Measurements from ENCODE around the gene DLL1. TPM values are rescaled to one million over a fixed set of nuclear protein-coding genes. Genes with fewer than 3 reads are reported as not detected.

Gene DLL1
- total RNA-seq, 3 donors from 2014 or later, result 11.0 to 24.0 (median 16.5) TPM

DNA sequence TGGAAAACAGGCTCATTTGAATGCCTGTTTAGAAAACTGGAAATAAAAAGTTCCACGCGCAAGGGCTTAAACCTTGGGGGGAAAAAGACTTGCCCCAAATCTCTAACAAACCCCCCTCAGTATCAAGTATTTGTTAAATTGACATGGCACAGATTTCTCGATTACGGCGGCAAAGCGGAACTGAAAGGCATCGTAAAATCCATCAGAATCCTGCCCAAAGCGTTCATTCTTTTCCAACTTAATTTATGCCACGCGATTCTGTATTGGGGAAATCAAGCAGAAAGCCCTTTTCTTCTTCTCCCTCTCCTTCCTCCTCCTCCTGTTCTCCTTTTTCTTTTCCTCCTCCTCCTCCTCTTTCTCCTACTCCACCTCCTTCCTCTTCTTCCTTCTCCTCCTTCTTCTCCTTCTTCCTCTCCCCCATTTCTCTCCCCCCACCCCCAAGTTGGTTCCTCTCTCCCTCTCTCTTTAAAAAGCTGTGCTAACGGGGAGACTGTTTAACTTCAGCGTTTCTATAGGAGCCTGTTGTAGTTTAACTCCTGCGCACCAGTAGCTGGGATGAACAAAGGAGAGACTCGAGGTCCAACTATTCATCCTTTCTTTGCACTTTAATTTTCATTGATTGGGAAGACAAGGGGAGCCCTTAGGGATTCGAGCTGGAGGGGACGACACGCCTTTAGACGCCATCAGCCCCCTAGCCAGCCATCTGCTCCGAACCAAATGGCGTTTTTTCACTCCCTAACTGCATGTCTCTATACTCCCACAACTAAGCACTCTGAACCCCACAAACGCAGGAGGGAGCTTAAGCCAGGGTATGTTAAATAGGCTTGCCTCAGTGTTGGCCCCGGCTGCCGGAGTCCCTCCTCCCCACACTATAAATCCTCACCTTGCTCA, 2.7 kb upstream of the DLL1 start:
- no peaks in the 10 kb centered on the region for H3K36me3 ChIP-seq (ENCODE audit: low read depth)
- TF ChIP-seq, protein P1, sequence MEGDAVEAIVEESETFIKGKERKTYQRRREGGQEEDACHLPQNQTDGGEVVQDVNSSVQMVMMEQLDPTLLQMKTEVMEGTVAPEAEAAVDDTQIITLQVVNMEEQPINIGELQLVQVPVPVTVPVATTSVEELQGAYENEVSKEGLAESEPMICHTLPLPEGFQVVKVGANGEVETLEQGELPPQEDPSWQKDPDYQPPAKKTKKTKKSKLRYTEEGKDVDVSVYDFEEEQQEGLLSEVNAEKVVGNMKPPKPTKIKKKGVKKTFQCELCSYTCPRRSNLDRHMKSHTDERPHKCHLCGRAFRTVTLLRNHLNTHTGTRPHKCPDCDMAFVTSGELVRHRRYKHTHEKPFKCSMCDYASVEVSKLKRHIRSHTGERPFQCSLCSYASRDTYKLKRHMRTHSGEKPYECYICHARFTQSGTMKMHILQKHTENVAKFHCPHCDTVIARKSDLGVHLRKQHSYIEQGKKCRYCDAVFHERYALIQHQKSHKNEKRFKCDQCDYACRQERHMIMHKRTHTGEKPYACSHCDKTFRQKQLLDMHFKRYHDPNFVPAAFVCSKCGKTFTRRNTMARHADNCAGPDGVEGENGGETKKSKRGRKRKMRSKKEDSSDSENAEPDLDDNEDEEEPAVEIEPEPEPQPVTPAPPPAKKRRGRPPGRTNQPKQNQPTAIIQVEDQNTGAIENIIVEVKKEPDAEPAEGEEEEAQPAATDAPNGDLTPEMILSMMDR (IDR thresholded peaks at IDR 0.05), result no peak
- H3K4me1 ChIP-seq (ENCODE audit: low read depth), result peaks cover 59% of the 10 kb centered on the region
- no peak overlapping the region for H3K4me3 ChIP-seq
- intact Hi-C loops (cut with DNase I, micrococcal nuclease), result no loop called here
- no peaks in the 10 kb centered on the region for H3K9me3 ChIP-seq
- no peak for ATAC-seq
- no peak for DNase-seq

DNA sequence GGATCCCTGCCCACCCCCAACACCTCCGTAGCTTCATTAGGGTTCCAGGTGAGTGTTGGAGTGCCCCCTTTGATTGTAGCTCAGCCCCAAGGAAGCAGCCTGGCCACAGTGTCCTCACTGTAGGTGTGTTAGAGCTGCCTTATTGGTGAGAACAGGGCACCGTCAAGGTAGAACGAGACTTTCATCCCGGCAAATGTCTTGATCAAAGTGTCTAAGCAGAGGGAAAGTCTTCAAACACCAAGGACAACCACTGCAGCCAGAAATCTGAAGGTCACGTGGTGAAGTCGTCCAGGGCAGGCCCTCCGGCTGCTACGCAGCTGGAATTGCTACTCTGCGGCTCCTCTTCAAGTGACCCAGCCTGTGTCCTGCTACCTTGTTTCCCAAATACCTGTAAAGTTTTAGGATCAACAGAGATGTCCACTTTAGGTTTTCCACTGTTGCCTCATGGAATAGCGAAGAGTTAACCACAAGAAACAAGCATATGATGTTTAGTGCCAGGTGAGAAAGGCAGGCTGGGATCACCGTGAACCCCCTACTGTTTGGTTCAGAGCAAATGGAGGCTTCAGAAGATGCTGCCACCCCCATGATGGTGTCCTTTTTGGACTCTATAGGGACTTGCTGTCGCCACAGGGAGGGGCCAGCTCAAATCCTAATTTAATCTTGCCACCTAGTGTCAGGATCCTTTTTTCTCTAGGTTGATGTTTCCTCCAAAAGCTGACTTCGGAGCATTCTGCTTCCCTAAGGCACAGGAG, 1.7 kb upstream of the DLL1 start:
- TF ChIP-seq, protein P1 (IDR thresholded peaks at IDR 0.05), result no peak
- no peak for ATAC-seq
- Histone ChIP-seq H3K4me1 (ENCODE audit: low read depth) (peaks cover 64% of the 10 kb centered on the region), H3K9me3 (no peaks in the 10 kb centered on the region), H3K4me3 (no peak overlapping the region), H3K36me3 (ENCODE audit: low read depth) (no peaks in the 10 kb centered on the region)
- peak in 1 of 3 donors; percentile 27 for DNase-seq
- intact Hi-C loops (cut with DNase I, micrococcal nuclease), result no loop called here

GRCh38 chr6:170292111-170292406, 1.2 kb upstream of the DLL1 start:
- Histone ChIP-seq H3K4me1 (ENCODE audit: low read depth) (peaks cover 66% of the 10 kb centered on the region), H3K36me3 (ENCODE audit: low read depth) (no peaks in the 10 kb centered on the region), H3K9me3 (no peaks in the 10 kb centered on the region), H3K4me3 (no peak overlapping the region)
- TF ChIP-seq, protein P1 (IDR thresholded peaks at IDR 0.05), result no peak
- ATAC-seq, result no peak
- no peak for DNase-seq
- intact Hi-C loops (cut with DNase I, micrococcal nuclease), result no loop called here

DNA sequence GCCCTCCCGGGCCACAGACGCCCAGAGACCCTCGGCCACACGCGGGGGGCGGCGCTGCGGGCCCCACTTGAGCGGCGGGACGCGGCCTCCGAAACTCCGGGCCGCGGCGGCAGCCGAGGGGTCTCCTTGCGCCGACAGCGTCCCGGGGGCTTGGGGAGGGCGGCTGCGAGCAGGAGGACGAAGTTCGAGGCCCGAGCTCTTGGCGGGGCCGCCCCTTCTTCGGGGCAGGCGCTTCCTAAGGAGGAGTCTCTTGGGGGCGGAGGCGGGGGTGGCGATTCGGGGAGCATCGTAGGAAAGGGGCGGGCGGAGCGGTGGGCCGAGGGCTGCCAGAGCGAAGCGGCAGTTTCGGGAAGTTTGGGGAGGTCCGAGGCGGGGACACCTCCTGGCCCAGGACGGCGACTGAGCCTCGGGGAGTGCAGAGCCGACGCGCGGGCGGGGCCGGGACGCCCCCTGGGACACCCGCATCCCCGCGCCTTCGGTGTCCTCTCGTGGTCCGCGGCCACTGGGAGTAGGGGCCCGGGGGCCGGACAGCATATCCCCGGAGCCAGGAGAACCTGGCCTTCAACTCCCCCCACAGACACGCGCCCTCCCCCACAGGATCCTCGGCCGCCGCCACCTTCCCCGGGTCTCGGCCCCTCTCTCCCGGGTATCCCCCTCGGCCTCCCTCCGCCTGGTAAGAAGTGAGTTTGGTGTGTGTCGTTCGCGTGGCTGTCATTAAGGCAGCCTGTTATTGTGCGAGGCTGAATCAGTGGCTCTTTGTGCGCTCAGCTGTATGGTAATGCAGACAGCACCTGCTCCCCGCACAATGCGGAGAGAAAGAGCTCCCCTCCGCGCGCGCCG, 613 bp upstream of the DLL1 start:
- Histone ChIP-seq H3K9me3 (no peaks in the 10 kb centered on the region), H3K36me3 (ENCODE audit: low read depth) (no peaks in the 10 kb centered on the region), H3K4me1 (ENCODE audit: low read depth) (peaks cover 63% of the 10 kb centered on the region), H3K4me3 (no peak overlapping the region)
- ATAC-seq (peak; percentile 43), DNase-seq (peak; percentile 71 to 86 (median 77))
- intact Hi-C loops (cut with DNase I, micrococcal nuclease), result no loop called here
- TF ChIP-seq, protein P1 (IDR thresholded peaks at IDR 0.05), result no peak

DNA sequence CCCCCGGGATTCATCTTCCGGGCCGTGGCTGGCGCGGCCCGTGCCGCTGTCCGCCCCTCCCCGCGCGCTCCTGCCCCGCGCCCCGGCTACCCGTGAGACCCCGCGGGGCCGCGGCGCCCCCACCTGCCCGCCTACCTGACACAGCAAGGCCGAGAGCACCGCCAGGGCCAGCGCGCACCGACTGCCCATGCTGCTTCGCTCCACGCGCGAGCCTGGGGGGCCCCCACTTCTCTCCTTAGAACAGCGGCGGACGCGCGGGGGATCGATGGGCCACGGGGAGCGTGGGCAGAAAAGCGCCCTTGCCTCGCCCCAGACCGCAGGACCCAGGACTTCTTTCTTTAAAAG, 955 bp downstream of the DLL1 start:
- DNase-seq, result peak in 1 of 3 donors; percentile 30
- intact Hi-C loops (cut with DNase I, micrococcal nuclease), result no loop called here

More for the DNA sequence above, 955 bp downstream of the DLL1 start:
- Histone ChIP-seq H3K4me1 (ENCODE audit: low read depth) (peaks cover 51% of the 10 kb centered on the region), H3K9me3 (no peaks in the 10 kb centered on the region), H3K4me3 (peak overlapping the region; percentile 40), H3K36me3 (ENCODE audit: low read depth) (no peaks in the 10 kb centered on the region)
- ATAC-seq, result no peak
- TF ChIP-seq, protein P1 (IDR thresholded peaks at IDR 0.05), result no peak

Measured in mucosa of descending colon (tissue), 3 donors.